Duodenal mucosa (tissue), 2 donors: ENCODE measurements around the gene NKD1.

Source experiments
- H3K27ac ChIP-seq: one replicate; pipeline ENCODE4 v1.7.0; 2013; ENCODE audit warnings: low read depth, low read length
- H3K27me3 ChIP-seq, 2 donors: one replicate each; pipeline ENCODE4 v1.7.0; 2013; ENCODE audit warnings: low read length in 2 of 2, control low read depth in 1 of 2; ENCODE audit not compliant: insufficient read depth in 2 of 2, control insufficient read depth in 1 of 2
- H3K36me3 ChIP-seq, 2 donors: one replicate each; pipeline ENCODE4 v1.7.0; 2013; ENCODE audit warnings: low read length in 2 of 2, control low read depth in 1 of 2; ENCODE audit not compliant: insufficient read depth in 2 of 2, control insufficient read depth in 1 of 2
- H3K4me1 ChIP-seq, 2 donors: one replicate each; pipeline ENCODE4 v1.7.0; 2013; ENCODE audit warnings: low read length in 2 of 2, control low read depth in 1 of 2; ENCODE audit not compliant: insufficient read depth in 2 of 2, control insufficient read depth in 1 of 2
- H3K4me3 ChIP-seq, 2 donors: one replicate each; pipeline ENCODE4 v1.7.0; 2013; ENCODE audit warnings: low read length in 2 of 2, low read depth in 1 of 2
- H3K9ac ChIP-seq, 2 donors: one replicate each; pipeline ENCODE4 v1.7.0; 2013; ENCODE audit warnings: low read length in 2 of 2, low read depth in 1 of 2
- H3K9me3 ChIP-seq, 2 donors: one replicate each; pipeline ENCODE4 v1.7.0; 2013; ENCODE audit warnings: low read length in 2 of 2, control low read depth in 1 of 2; ENCODE audit not compliant: control insufficient read depth in 1 of 2

The NKD1 gene

GRCh38 chr16:50598256-50598894 is 50.2 kb downstream of the NKD1 start:
- H3K9ac ChIP-seq: no peak overlapping the region
- H3K27me3 ChIP-seq: no peaks in the 10 kb centered on the region
- H3K4me1 ChIP-seq: peaks cover 8 to 15% of the 10 kb centered on the region in 2 donors
- no peaks in the 10 kb centered on the region for H3K36me3 ChIP-seq
- H3K9me3 ChIP-seq: no peaks in the 10 kb centered on the region
- H3K4me3 ChIP-seq: no peak overlapping the region
- H3K27ac ChIP-seq: no peak overlapping the region

GRCh38 chr16:50598936-50599361 is 50.8 kb downstream of the NKD1 start:
- H3K27ac ChIP-seq: no peak overlapping the region
- H3K4me3 ChIP-seq: no peak overlapping the region
- H3K4me1 ChIP-seq: peaks cover 8 to 15% of the 10 kb centered on the region in 2 donors
- H3K36me3 ChIP-seq: no peaks in the 10 kb centered on the region
- H3K9me3 ChIP-seq: no peaks in the 10 kb centered on the region
- no peak overlapping the region for H3K9ac ChIP-seq
- no peaks in the 10 kb centered on the region for H3K27me3 ChIP-seq

- H3K36me3 ChIP-seq: no peaks in the 10 kb centered on the region
- no peaks in the 10 kb centered on the region for H3K9me3 ChIP-seq
- H3K4me1 ChIP-seq: peaks cover 8 to 15% of the 10 kb centered on the region in 2 donors
- H3K27ac ChIP-seq: no peak overlapping the region
- H3K4me3 ChIP-seq: no peak overlapping the region
- H3K27me3 ChIP-seq: no peaks in the 10 kb centered on the region
- H3K9ac ChIP-seq: no peak overlapping the region
Measured at GRCh38 chr16:50599494-50599893, 51.3 kb downstream of the NKD1 start.

GRCh38 chr16:50600582-50601283 is 52.5 kb downstream of the NKD1 start:
- H3K4me1 ChIP-seq: peaks cover 8 to 15% of the 10 kb centered on the region in 2 donors
- no peak overlapping the region for H3K9ac ChIP-seq
- no peaks in the 10 kb centered on the region for H3K9me3 ChIP-seq
- H3K27ac ChIP-seq: no peak overlapping the region
- H3K36me3 ChIP-seq: no peaks in the 10 kb centered on the region
- no peaks in the 10 kb centered on the region for H3K27me3 ChIP-seq
- no peak overlapping the region for H3K4me3 ChIP-seq

GRCh38 chr16:50601341-50601740 is 53.1 kb downstream of the NKD1 start:
- Histone ChIP-seq H3K27me3 (no peaks in the 10 kb centered on the region), H3K27ac (no peak overlapping the region), H3K9me3 (no peaks in the 10 kb centered on the region), H3K4me1 (peaks cover 8 to 15% of the 10 kb centered on the region in 2 donors), H3K4me3 (no peak overlapping the region), H3K9ac (no peak overlapping the region), H3K36me3 (no peaks in the 10 kb centered on the region)

GRCh38 chr16:50602126-50602525 is 53.9 kb downstream of the NKD1 start:
- H3K36me3 ChIP-seq: no peaks in the 10 kb centered on the region
- H3K9me3 ChIP-seq: no peaks in the 10 kb centered on the region
- H3K9ac ChIP-seq: no peak overlapping the region
- H3K4me1 ChIP-seq: peaks cover 8 to 15% of the 10 kb centered on the region in 2 donors
- H3K27me3 ChIP-seq: no peaks in the 10 kb centered on the region
- H3K4me3 ChIP-seq: no peak overlapping the region
- no peak overlapping the region for H3K27ac ChIP-seq

GRCh38 chr16:50602531-50603205 is 54.5 kb downstream of the NKD1 start:
- Histone ChIP-seq H3K36me3 (no peaks in the 10 kb centered on the region), H3K27ac (no peak overlapping the region), H3K27me3 (no peaks in the 10 kb centered on the region), H3K4me1 (peaks cover 8 to 15% of the 10 kb centered on the region in 2 donors), H3K9me3 (no peaks in the 10 kb centered on the region), H3K4me3 (no peak overlapping the region), H3K9ac (no peak overlapping the region)

- no peak overlapping the region for H3K4me3 ChIP-seq
- no peak overlapping the region for H3K9ac ChIP-seq
- peaks cover 8 to 15% of the 10 kb centered on the region in 2 donors for H3K4me1 ChIP-seq
- H3K9me3 ChIP-seq: no peaks in the 10 kb centered on the region
- H3K27me3 ChIP-seq: no peaks in the 10 kb centered on the region
- no peaks in the 10 kb centered on the region for H3K36me3 ChIP-seq
- H3K27ac ChIP-seq: no peak overlapping the region
Measured at GRCh38 chr16:50603206-50604064, 55.2 kb downstream of the NKD1 start.

- Histone ChIP-seq H3K36me3 (no peaks in the 10 kb centered on the region), H3K4me1 (peaks cover 8 to 15% of the 10 kb centered on the region in 2 donors), H3K27ac (no peak overlapping the region), H3K9ac (no peak overlapping the region), H3K9me3 (no peaks in the 10 kb centered on the region), H3K4me3 (no peak overlapping the region), H3K27me3 (no peaks in the 10 kb centered on the region)
Measured at GRCh38 chr16:50604065-50604418, 55.8 kb downstream of the NKD1 start.
